Subcutaneous adipose tissue (tissue), 4 donors: ENCODE results near the gene ACTR2. TPM values are rescaled to one million over a fixed set of nuclear protein-coding genes. Genes with fewer than 3 reads are reported as not detected.

Experiments
- total RNA-seq, 4 donors: library from RNA; depleted of rRNA; stranded (reverse); fragments of >200 nt; gene quantifications; one replicate each; pipeline ENCODE4 v1.1.0, GENCODE V29; 2016
- TF ChIP-seq, protein P1 (sequence below): fragments of 450-650 bp; IDR thresholded peaks from one replicate; pipeline ENCODE4 v1.5.1; 2016; ENCODE audit warnings: low read depth, mild to moderate bottlenecking, control low read depth, antibody characterized with exemption, moderate library complexity

ACTR2 gene
- 100 to 1,000 TPM in 3 of 4 donors, 10 to 100 TPM in 1; 92.3 to 162 (median 132) TPM for total RNA-seq

DNA sequence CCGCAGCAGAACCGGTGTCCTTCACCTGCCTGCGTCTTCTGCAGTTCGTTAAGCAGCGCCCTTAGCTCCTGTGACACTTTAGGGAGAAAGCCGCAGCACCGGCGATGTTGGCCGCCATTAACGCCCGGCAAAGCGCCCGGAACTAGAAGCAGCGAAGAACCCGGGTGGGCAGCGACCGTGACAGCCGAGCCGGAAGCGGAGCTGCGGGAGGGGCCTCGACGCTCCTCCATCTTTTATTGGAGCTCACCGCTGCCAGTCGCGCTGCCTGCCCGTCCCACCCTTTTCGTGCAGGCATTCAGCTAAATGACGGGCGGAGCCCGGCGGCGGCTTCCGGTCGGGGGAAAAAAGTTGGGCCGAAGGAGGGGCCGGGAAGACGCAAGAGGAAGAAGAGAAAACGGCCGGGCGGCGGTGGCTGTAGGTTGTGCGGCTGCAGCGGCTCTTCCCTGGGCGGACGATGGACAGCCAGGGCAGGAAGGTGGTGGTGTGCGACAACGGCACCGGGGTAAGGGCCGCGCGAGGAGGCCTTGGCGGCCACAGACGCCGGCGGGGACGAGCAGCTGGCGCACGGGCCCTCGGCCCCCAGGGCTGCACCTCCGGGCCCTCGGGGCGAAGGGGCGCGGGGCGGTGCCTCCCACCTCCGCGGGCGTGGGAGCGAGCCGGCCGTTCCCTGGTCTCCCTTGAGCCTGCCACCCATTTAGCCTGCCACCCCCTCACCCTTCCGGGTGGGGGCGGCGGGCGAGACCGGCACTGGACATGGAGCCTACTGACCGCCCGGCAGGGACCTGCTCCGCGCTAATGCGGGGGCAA, at the start of gene ACTR2:
ACTR2 (plus strand) TSS at position 376 of the 807 bp plus-strand sequence; CDS start at position 455, 79 bp downstream.
- TF ChIP-seq, protein P1, sequence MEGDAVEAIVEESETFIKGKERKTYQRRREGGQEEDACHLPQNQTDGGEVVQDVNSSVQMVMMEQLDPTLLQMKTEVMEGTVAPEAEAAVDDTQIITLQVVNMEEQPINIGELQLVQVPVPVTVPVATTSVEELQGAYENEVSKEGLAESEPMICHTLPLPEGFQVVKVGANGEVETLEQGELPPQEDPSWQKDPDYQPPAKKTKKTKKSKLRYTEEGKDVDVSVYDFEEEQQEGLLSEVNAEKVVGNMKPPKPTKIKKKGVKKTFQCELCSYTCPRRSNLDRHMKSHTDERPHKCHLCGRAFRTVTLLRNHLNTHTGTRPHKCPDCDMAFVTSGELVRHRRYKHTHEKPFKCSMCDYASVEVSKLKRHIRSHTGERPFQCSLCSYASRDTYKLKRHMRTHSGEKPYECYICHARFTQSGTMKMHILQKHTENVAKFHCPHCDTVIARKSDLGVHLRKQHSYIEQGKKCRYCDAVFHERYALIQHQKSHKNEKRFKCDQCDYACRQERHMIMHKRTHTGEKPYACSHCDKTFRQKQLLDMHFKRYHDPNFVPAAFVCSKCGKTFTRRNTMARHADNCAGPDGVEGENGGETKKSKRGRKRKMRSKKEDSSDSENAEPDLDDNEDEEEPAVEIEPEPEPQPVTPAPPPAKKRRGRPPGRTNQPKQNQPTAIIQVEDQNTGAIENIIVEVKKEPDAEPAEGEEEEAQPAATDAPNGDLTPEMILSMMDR: no peak

DNA sequence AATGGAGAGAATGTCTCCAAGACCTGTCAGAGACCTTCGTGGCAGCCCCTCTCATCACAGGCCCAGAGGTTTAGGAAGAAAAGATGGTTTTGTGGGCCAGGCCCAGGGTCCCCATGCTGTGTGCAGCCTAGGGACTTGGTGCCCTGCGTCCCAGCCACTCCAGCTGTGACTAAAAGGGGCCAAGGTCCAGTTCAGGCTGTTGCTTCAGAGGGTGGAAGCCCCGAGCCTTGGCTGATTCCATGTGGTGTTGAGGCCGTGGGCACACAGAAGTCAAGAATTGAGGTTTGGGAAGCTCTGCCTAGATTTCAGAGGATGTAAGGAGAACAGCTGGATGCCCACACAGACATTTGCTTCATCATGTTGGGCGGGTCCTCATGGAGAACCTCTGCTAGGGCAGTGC, 45.1 kb upstream of the ACTR2 start:
- TF ChIP-seq, protein P1: no peak

GRCh38 chr2:65185012-65185411, 42.6 kb upstream of the ACTR2 start:
- TF ChIP-seq, protein P1: no peak

- TF ChIP-seq, protein P1: no peak
Observed at GRCh38 chr2:65186093-65186868, 41.4 kb upstream of the ACTR2 start.

GRCh38 chr2:65186872-65187851, 40.5 kb upstream of the ACTR2 start:
- TF ChIP-seq, protein P1: no peak

DNA sequence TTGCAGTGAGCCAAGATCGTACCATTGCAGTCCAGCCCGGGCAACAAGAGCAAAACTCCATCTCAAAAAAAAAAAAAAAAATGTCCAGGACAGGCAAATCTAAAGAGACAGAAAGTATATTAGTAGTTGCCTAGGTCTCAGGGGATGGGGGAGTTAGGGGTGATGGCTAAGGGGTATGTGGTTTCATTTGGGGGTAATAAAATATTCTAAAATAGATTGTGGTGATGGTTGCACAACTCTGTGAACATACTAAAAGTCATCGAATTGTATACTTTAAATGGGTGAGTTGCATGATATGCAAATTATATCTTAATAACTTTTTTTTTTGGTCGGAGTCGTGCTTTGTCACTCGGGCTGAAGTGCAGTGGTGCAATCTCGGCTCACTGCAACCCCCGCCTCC, 34.2 kb upstream of the ACTR2 start:
- TF ChIP-seq, protein P1: no peak
